WTC11 (cell line): ENCODE results near the gene ATP6V1F. TPM values are rescaled to one million over a fixed set of nuclear protein-coding genes. Genes with fewer than 3 reads are reported as not detected.

Source experiments
- ATAC-seq: fragments of 200-7000 bp; cut with Tn5 transposase; 2 replicates; pipeline ENCODE4 v1.10.0; 2021; ENCODE audit warnings: mild to moderate bottlenecking, moderate library complexity
- CTCF ChIA-PET: fragments of 300-600 bp; sonication (Branson Sonifier 250); formaldehyde crosslinking; loops from one replicate; lab custom pipeline; 2021; ENCODE audit warnings: antibody characterized with exemption; lab: Charles Lee
- POLR2A ChIA-PET: fragments of 350-600 bp; sonication (Branson Sonifier 250); formaldehyde crosslinking; loops from one replicate; lab custom pipeline; 2021; ENCODE audit warnings: antibody characterized with exemption; lab: Charles Lee
- DNase-seq: peaks from one replicate; pipeline ENCODE4 v3.0.0; 2021; ENCODE audit warnings: low spot score
- H3K27ac Mint-ChIP-seq: 2 replicates; pipeline ENCODE4 v1.8.0; 2021; ENCODE audit warnings: mixed read lengths
- H3K27me3 Mint-ChIP-seq: 2 replicates; pipeline ENCODE4 v1.8.0; 2021; ENCODE audit warnings: low read depth, mild to moderate bottlenecking, moderate library complexity, mixed read lengths
- H3K36me3 Mint-ChIP-seq: 2 replicates; pipeline ENCODE4 v1.8.0; 2021; ENCODE audit warnings: mixed read lengths
- H3K4me1 Mint-ChIP-seq: 2 replicates; pipeline ENCODE4 v1.8.0; 2022; ENCODE audit warnings: mixed read lengths
- H3K4me3 Mint-ChIP-seq: 2 replicates; pipeline ENCODE4 v1.8.0; 2021; ENCODE audit warnings: mild to moderate bottlenecking, moderate library complexity, mixed read lengths
- H3K9me3 Mint-ChIP-seq: 2 replicates; pipeline ENCODE4 v1.8.0; 2021; ENCODE audit warnings: mixed read lengths
- CREM ChIP-seq: sonication (generic); formaldehyde crosslinking; IDR thresholded peaks from 2 replicates; pipeline ENCODE4 v1.8.1; 2022; ENCODE audit warnings: mild to moderate bottlenecking, missing genetic modification reagents, moderate library complexity
- CTCF ChIP-seq: fragments of 200-600 bp; IDR thresholded peaks from 2 replicates; pipeline ENCODE4 v1.8.0; 2022; ENCODE audit warnings: antibody characterized with exemption
- ELF4 ChIP-seq: sonication (generic); formaldehyde crosslinking; IDR thresholded peaks from 2 replicates; pipeline ENCODE4 v1.8.1; 2022; ENCODE audit warnings: low read depth, mild to moderate bottlenecking, moderate library complexity, missing genetic modification reagents
- EMX1 ChIP-seq: fragments of 250-450 bp; sonication (Bioruptor Pico); IDR thresholded peaks from 2 replicates; pipeline ENCODE4 v1.8.0; 2021; ENCODE audit warnings: mild to moderate bottlenecking
- ESRRA ChIP-seq: sonication (generic); formaldehyde crosslinking; IDR thresholded peaks from 2 replicates; pipeline ENCODE4 v1.8.1; 2022; ENCODE audit warnings: mild to moderate bottlenecking, missing genetic modification reagents, borderline replicate concordance
- FOXJ3 ChIP-seq: sonication (generic); formaldehyde crosslinking; IDR thresholded peaks from 2 replicates; pipeline ENCODE4 v1.9.0; 2021; ENCODE audit warnings: missing genetic modification reagents, mild to moderate bottlenecking, borderline replicate concordance
- FOXP1 ChIP-seq: sonication (generic); formaldehyde crosslinking; IDR thresholded peaks from 2 replicates; pipeline ENCODE4 v1.8.0; 2022; ENCODE audit warnings: missing genetic modification reagents, mild to moderate bottlenecking, moderate library complexity, borderline replicate concordance
- KAT7 ChIP-seq: sonication (generic); formaldehyde crosslinking; IDR thresholded peaks from 2 replicates; pipeline ENCODE4 v1.8.1; 2023; ENCODE audit warnings: missing genetic modification reagents, mild to moderate bottlenecking, borderline replicate concordance
- NFATC4 ChIP-seq: fragments of 250-450 bp; sonication (Bioruptor Pico); IDR thresholded peaks from 2 replicates; pipeline ENCODE4 v1.9.0; 2021; ENCODE audit warnings: mild to moderate bottlenecking
- NR1H2 ChIP-seq: sonication (generic); formaldehyde crosslinking; IDR thresholded peaks from 2 replicates; pipeline ENCODE4 v1.9.0; 2021; ENCODE audit warnings: mild to moderate bottlenecking, moderate library complexity, missing genetic modification reagents
- PRDM15 ChIP-seq: sonication (generic); formaldehyde crosslinking; IDR thresholded peaks from 2 replicates; pipeline ENCODE4 v1.8.0; 2022; ENCODE audit warnings: missing genetic modification reagents
- STAT6 ChIP-seq: sonication (generic); formaldehyde crosslinking; conservative IDR thresholded peaks from 2 replicates; pipeline ENCODE4 v1.8.1; 2023; ENCODE audit warnings: mild to moderate bottlenecking, low read depth, missing genetic modification reagents, moderate library complexity
- TEAD1 ChIP-seq: sonication (generic); formaldehyde crosslinking; IDR thresholded peaks from 2 replicates; pipeline ENCODE4 v1.8.0; 2022; ENCODE audit warnings: mild to moderate bottlenecking, missing genetic modification reagents
- TP53 ChIP-seq: sonication (generic); formaldehyde crosslinking; IDR thresholded peaks from 2 replicates; pipeline ENCODE4 v1.8.1; 2023; ENCODE audit warnings: mild to moderate bottlenecking, missing genetic modification reagents
- USF2 ChIP-seq: sonication (generic); formaldehyde crosslinking; IDR thresholded peaks from 2 replicates; pipeline ENCODE4 v1.8.1; 2023; ENCODE audit warnings: mild to moderate bottlenecking, missing genetic modification reagents, moderate library complexity
- ZBTB21 ChIP-seq: sonication (generic); formaldehyde crosslinking; IDR thresholded peaks from 2 replicates; pipeline ENCODE4 v1.8.1; 2023; ENCODE audit warnings: mild to moderate bottlenecking, missing genetic modification reagents, borderline replicate concordance
- ZNF219 ChIP-seq: sonication (generic); formaldehyde crosslinking; IDR thresholded peaks from 2 replicates; pipeline ENCODE4 v1.8.0; 2023; ENCODE audit warnings: missing genetic modification reagents, mild to moderate bottlenecking, borderline replicate concordance
- total RNA-seq: library from RNA; stranded (reverse); gene quantifications from 3 replicates; pipeline ENCODE4 v1.2.3, GENCODE V29; 2021
- TF ChIP-seq, protein P1 (sequence below): sonication (generic); formaldehyde crosslinking; IDR thresholded peaks from 2 replicates; pipeline ENCODE4 v1.8.0; 2023; ENCODE audit warnings: missing genetic modification reagents, mild to moderate bottlenecking, borderline replicate concordance
- TF ChIP-seq, protein P2 (sequence below): sonication (generic); formaldehyde crosslinking; IDR thresholded peaks from 2 replicates; pipeline ENCODE4 v1.8.1; 2023; ENCODE audit warnings: mild to moderate bottlenecking, moderate library complexity, missing genetic modification reagents
- TF ChIP-seq, protein P3 (sequence below): sonication (generic); formaldehyde crosslinking; IDR thresholded peaks from 2 replicates; pipeline ENCODE4 v1.8.0; 2022; ENCODE audit warnings: mild to moderate bottlenecking, missing genetic modification reagents

The ATP6V1F gene
- total RNA-seq, 1 experiment from 2014 or later = 117 TPM

DNA sequence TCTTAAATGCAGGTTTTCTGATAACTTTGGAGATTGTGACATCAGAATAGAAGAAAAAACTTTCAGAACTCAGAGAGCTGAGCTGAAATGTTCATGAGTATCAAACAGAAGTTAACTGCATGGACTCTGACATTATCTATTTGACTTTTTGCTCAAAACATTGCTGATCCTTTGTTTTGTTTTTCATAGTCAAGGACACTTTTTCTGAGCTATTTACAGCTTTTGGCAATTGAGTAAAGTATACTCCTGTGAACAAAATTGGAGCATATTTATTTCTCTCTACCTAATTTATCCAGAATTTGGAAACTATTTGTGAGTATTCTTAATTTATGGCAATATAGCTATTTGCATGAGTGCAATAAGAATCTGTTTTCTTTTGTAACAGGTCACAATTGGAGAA, 36.7 kb downstream of the ATP6V1F start (continued):
- TF ChIP-seq, protein P1, sequence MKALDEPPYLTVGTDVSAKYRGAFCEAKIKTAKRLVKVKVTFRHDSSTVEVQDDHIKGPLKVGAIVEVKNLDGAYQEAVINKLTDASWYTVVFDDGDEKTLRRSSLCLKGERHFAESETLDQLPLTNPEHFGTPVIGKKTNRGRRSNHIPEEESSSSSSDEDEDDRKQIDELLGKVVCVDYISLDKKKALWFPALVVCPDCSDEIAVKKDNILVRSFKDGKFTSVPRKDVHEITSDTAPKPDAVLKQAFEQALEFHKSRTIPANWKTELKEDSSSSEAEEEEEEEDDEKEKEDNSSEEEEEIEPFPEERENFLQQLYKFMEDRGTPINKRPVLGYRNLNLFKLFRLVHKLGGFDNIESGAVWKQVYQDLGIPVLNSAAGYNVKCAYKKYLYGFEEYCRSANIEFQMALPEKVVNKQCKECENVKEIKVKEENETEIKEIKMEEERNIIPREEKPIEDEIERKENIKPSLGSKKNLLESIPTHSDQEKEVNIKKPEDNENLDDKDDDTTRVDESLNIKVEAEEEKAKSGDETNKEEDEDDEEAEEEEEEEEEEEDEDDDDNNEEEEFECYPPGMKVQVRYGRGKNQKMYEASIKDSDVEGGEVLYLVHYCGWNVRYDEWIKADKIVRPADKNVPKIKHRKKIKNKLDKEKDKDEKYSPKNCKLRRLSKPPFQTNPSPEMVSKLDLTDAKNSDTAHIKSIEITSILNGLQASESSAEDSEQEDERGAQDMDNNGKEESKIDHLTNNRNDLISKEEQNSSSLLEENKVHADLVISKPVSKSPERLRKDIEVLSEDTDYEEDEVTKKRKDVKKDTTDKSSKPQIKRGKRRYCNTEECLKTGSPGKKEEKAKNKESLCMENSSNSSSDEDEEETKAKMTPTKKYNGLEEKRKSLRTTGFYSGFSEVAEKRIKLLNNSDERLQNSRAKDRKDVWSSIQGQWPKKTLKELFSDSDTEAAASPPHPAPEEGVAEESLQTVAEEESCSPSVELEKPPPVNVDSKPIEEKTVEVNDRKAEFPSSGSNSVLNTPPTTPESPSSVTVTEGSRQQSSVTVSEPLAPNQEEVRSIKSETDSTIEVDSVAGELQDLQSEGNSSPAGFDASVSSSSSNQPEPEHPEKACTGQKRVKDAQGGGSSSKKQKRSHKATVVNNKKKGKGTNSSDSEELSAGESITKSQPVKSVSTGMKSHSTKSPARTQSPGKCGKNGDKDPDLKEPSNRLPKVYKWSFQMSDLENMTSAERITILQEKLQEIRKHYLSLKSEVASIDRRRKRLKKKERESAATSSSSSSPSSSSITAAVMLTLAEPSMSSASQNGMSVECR (CRISPR knock-in tag) = no peak
- TF ChIP-seq KAT7 (CRISPR knock-in tag) (no peak), TP53 (CRISPR knock-in tag) (no peak), PRDM15 (CRISPR knock-in tag) (no peak), ELF4 (CRISPR knock-in tag) (no peak), TEAD1 (no peak), FOXP1 (CRISPR knock-in tag) (no peak)
- TF ChIP-seq, protein P2, sequence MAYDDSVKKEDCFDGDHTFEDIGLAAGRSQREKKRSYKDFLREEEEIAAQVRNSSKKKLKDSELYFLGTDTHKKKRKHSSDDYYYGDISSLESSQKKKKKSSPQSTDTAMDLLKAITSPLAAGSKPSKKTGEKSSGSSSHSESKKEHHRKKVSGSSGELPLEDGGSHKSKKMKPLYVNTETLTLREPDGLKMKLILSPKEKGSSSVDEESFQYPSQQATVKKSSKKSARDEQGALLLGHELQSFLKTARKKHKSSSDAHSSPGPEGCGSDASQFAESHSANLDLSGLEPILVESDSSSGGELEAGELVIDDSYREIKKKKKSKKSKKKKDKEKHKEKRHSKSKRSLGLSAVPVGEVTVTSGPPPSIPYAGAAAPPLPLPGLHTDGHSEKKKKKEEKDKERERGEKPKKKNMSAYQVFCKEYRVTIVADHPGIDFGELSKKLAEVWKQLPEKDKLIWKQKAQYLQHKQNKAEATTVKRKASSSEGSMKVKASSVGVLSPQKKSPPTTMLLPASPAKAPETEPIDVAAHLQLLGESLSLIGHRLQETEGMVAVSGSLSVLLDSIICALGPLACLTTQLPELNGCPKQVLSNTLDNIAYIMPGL (CRISPR knock-in tag) = no peak
- TF ChIP-seq, all 79 proteins: peak for 0

DNA sequence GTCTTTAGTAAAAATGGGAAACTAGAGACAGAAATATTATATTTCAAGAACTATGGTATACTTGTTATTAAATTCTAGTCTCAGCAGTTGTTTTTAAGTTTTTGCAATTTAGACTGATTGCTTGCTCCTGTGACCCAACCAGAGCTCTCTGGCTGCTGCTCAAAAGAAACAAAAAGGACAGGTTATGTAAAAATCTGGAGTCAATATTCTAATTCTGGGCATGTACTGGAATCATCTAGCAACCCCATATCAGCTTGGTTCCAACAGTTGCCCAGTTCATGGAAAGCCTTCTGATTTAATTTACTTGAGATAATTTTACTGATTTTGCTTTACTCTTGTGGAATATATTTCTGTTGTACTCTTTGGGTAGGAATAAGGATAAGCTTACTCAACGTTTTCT, 37.6 kb downstream of the ATP6V1F start:
- H3K36me3 Mint-ChIP-seq = peaks cover 14% of the 10 kb centered on the region
- no peak overlapping the region for H3K4me3 Mint-ChIP-seq
- peaks cover 5% of the 10 kb centered on the region for H3K27me3 Mint-ChIP-seq
- no peak overlapping the region for H3K27ac Mint-ChIP-seq
- DNase-seq (no peak), ATAC-seq (no peak)
- peaks cover 3% of the 10 kb centered on the region; the same call in 1 of the 2 replicates for H3K4me1 Mint-ChIP-seq
- ChIA-PET CTCF (interaction anchor here (0.6 to 1.4 kb wide), 2 partner anchors 17 to 181 kb away, joined by 3 read pairs; no protein-coding TSS in a partner anchor), POLR2A (no interaction called here)
- no peak for TF ChIP-seq FOXJ3 (CRISPR knock-in tag)
- no peak for TF ChIP-seq CREM
- TF ChIP-seq CTCF = no peak
- TF ChIP-seq, protein P3, sequence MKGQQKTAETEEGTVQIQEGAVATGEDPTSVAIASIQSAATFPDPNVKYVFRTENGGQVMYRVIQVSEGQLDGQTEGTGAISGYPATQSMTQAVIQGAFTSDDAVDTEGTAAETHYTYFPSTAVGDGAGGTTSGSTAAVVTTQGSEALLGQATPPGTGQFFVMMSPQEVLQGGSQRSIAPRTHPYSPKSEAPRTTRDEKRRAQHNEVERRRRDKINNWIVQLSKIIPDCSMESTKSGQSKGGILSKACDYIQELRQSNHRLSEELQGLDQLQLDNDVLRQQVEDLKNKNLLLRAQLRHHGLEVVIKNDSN (CRISPR knock-in tag) = no peak
- no peak for TF ChIP-seq EMX1
- TF ChIP-seq ESRRA (CRISPR knock-in tag) = no peak
- TF ChIP-seq ZBTB21 = no peak
- no peak for TF ChIP-seq NFATC4 (CRISPR knock-in tag)
- no peak for TF ChIP-seq NR1H2 (CRISPR knock-in tag)
- TF ChIP-seq ZNF219 (CRISPR knock-in tag) = no peak
- no peak for TF ChIP-seq USF2
- TF ChIP-seq STAT6 (CRISPR knock-in tag) = no peak
- peaks cover 30% of the 10 kb centered on the region for H3K9me3 Mint-ChIP-seq
